SH-SY5Y (cell line): ENCODE data around the gene PAFAH1B2.

Source experiments
- GATA2 ChIP-seq: IDR thresholded peaks from 2 replicates; pipeline ENCODE4 v1.6.1; 2011; ENCODE audit warnings: mild to moderate bottlenecking, low read depth, low read length
- GATA3 ChIP-seq: IDR thresholded peaks from 2 replicates; pipeline ENCODE4 v1.6.1; 2011; ENCODE audit warnings: low read depth, mild to moderate bottlenecking, low read length, moderate library complexity

GRCh38 chr11:117205211-117205818, 61.2 kb downstream of the PAFAH1B2 start:
- TF ChIP-seq GATA2 = no peak
- TF ChIP-seq GATA3 = no peak
